H1 (cell line): Measurements from ENCODE around the gene UBE2H. TPM values are rescaled to one million over a fixed set of nuclear protein-coding genes. Genes with fewer than 3 reads are reported as not detected.

Source experiments
- ATF2 ChIP-seq: IDR thresholded peaks from 2 replicates; pipeline ENCODE4 v1.6.1; 2012; ENCODE audit warnings: low read length, inconsistent platforms
- BCL11A ChIP-seq, 2 experiments: IDR thresholded peaks; one replicate each; pipeline ENCODE4 v1.6.1; 2011; ENCODE audit warnings: low read depth in 2 of 2, low read length in 2 of 2, mild to moderate bottlenecking in 2 of 2
- ZNF274 ChIP-seq: IDR thresholded peaks from 2 replicates; pipeline ENCODE4 v1.7.0; 2012; ENCODE audit warnings: low read length, borderline replicate concordance; ENCODE audit errors: extremely low read depth
- polyA plus RNA-seq, 7 experiments: library from polyadenylated mRNA; depleted of rRNA in 3 of 7; stranded (reverse) in 5 of 7; unstranded in 2 of 7; fragments of >200 nt in 5 of 7; fragments of 200-250 nt in 2 of 7; gene quantifications; 1 replicate in 5 of 7; 2 replicates in 1 of 7; 4 replicates in 1 of 7; pipeline versions ENCODE4 v1.2.1 to v1.2.3, GENCODE V29; 2011 to 2013; ENCODE audit warnings: missing spikeins in 2 of 7, mixed read lengths in 2 of 7
- total RNA-seq: library from RNA; stranded (reverse); fragmentation: NEBNext Ultra II Directional; extraction: Animal tissue kit (Norgen Biotek cat#: 25700); gene quantifications from 2 replicates; pipeline ENCODE4 v1.2.1, GENCODE V29; 2021

Gene UBE2H
- total and polyA plus RNA-seq, 2 of the 8 experiments (the other 6 are each of a cell fraction or from before 2014, with no cell fraction given) = 30.6 to 62.2 TPM

DNA sequence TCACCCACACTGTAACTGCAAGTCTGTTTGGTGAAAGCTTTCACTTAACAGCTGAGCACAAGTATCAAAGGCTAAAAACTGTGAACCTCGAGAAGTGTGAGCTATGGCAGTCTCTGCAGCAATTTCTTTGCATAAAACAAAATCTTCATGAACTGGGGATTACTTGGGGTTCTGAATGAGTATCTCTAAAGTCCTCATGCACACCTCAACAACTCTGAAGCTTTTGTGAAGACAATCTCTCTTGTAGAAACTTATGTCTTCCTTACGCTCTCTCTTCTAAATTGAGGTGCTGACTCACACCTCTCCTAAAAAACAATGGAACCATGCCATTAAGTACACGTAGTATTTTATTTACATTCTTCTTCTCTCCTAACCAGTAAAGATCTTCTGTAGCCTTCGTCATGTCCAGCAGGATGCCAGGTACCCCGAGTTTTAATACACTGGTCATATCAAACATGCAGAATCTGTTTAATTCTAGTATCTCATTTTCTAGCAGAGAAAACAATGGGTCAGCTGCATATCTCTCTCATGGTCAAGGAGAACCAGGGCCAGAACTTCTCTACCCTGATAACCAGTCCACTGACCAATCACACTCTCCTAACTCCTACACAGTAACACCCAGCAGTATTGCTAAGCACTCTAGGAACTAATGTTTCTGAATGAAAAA lies 76.9 kb downstream of the UBE2H start (continued):
- no peak for TF ChIP-seq ZNF274
- TF ChIP-seq BCL11A (IDR thresholded peaks at IDR 0.05; ENCODE audit: low read depth in 2 of 2, low read length in 2 of 2) = no peak
- no peak for TF ChIP-seq ATF2
